OCI-LY7 (cell line): ENCODE data around the gene MACROD2.

Experiments
- EZH2phosphoT487 ChIP-seq: fragments of 200-600 bp; sonication (generic); IDR thresholded peaks from 2 replicates; pipeline ENCODE4 v1.6.1; 2018; ENCODE audit warnings: low read depth, borderline replicate concordance, mild to moderate bottlenecking, mixed run types, antibody characterized with exemption, low read length, moderate library complexity, mixed read lengths
- TF ChIP-seq, protein P1 (sequence below): fragments of 200-600 bp; sonication (generic); conservative IDR thresholded peaks from 2 replicates; pipeline ENCODE4 v1.5.1; 2014; ENCODE audit warnings: mild to moderate bottlenecking, antibody characterized with exemption, low read length, moderate library complexity, mixed read lengths

DNA sequence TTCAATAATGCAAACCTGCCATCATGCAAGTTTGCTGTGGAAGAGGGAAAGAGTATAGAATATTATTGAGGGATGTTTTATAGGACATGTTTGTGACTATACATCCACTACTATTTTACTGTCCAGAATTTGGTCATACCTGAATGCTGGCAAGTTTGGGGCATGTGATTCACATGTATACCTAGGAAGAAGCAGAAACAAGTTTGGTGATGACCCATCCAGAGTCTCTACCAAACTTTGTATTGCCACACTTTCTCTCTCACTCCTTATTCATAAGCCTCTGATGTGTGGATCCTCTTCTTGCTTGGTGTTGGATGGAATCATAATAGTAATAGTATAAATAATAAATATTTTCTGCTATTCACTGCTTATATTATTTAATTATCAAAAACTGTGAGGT, 450.6 kb downstream of the MACROD2 start:
- TF ChIP-seq, protein P1, sequence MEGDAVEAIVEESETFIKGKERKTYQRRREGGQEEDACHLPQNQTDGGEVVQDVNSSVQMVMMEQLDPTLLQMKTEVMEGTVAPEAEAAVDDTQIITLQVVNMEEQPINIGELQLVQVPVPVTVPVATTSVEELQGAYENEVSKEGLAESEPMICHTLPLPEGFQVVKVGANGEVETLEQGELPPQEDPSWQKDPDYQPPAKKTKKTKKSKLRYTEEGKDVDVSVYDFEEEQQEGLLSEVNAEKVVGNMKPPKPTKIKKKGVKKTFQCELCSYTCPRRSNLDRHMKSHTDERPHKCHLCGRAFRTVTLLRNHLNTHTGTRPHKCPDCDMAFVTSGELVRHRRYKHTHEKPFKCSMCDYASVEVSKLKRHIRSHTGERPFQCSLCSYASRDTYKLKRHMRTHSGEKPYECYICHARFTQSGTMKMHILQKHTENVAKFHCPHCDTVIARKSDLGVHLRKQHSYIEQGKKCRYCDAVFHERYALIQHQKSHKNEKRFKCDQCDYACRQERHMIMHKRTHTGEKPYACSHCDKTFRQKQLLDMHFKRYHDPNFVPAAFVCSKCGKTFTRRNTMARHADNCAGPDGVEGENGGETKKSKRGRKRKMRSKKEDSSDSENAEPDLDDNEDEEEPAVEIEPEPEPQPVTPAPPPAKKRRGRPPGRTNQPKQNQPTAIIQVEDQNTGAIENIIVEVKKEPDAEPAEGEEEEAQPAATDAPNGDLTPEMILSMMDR, result no peak
- TF ChIP-seq EZH2phosphoT487, result no peak
